Skeletal muscle cell (primary cell): ENCODE measurements around the gene CBLN3.

Experiments used
- DNase-seq: peaks from one replicate; pipeline ENCODE4 v3.0.0-alpha.2; 2010; ENCODE audit warnings: low read depth
- H3K4me3 ChIP-seq: 2 replicates; pipeline ENCODE4 v1.5.1; 2011; ENCODE audit warnings: low read depth, mild to moderate bottlenecking, control low read depth, low read length, moderate library complexity

The CBLN3 gene

GRCh38 chr14:24409956-24410355 is 19.5 kb downstream of the CBLN3 start:
- no peak overlapping the region for H3K4me3 ChIP-seq
- no peak for DNase-seq

GRCh38 chr14:24409192-24409591 is 20.3 kb downstream of the CBLN3 start:
- no peak overlapping the region for H3K4me3 ChIP-seq
- DNase-seq = no peak

- no peak overlapping the region for H3K4me3 ChIP-seq
- DNase-seq = no peak
Measured at GRCh38 chr14:24408764-24409163, 20.7 kb downstream of the CBLN3 start.

- H3K4me3 ChIP-seq = no peak overlapping the region
- DNase-seq = no peak
Measured at GRCh38 chr14:24407608-24408325, 21.7 kb downstream of the CBLN3 start.

GRCh38 chr14:24406416-24406815 is 23.1 kb downstream of the CBLN3 start:
- H3K4me3 ChIP-seq = no peak overlapping the region
- no peak for DNase-seq

GRCh38 chr14:24404814-24405213 is 24.7 kb downstream of the CBLN3 start:
- DNase-seq = no peak
- no peak overlapping the region for H3K4me3 ChIP-seq

- H3K4me3 ChIP-seq = no peak overlapping the region
- DNase-seq = no peak
Measured at GRCh38 chr14:24403294-24403998, 26.0 kb downstream of the CBLN3 start.

- no peak for DNase-seq
- H3K4me3 ChIP-seq = no peak overlapping the region
Measured at GRCh38 chr14:24401810-24402702, 27.4 kb downstream of the CBLN3 start.

GRCh38 chr14:24399999-24400718 is 29.3 kb downstream of the CBLN3 start:
- H3K4me3 ChIP-seq = peak overlapping the region; percentile 61

GRCh38 chr14:24399447-24399822 is 30.0 kb downstream of the CBLN3 start:
- DNase-seq = no peak
- peak overlapping the region; percentile 61 for H3K4me3 ChIP-seq

More at GRCh38 chr14:24399999-24400718, 29.3 kb downstream of the CBLN3 start:
- DNase-seq = no peak

GRCh38 chr14:24398653-24399446 is 30.6 kb downstream of the CBLN3 start, which contains the start of gene NYNRIN:
TSS of gene NYNRIN (plus strand) at chr14:24399003. CDS start at chr14:24399247, 244 bp downstream.
- H3K4me3 ChIP-seq = peak within 1 kb of the TSS; percentile 61
- DNase-seq = no peak

GRCh38 chr14:24398293-24398652 is 31.2 kb downstream of the CBLN3 start:
- no peak for DNase-seq
- peak overlapping the region; percentile 61 for H3K4me3 ChIP-seq

GRCh38 chr14:24397639-24398292 is 31.7 kb downstream of the CBLN3 start:
- DNase-seq = no peak

GRCh38 chr14:24395609-24396582 is 33.6 kb downstream of the CBLN3 start:
- H3K4me3 ChIP-seq = no peak overlapping the region
- DNase-seq = no peak

More at GRCh38 chr14:24397639-24398292, 31.7 kb downstream of the CBLN3 start:
- H3K4me3 ChIP-seq = no peak overlapping the region

- no peak for DNase-seq
- no peak overlapping the region for H3K4me3 ChIP-seq
Measured at GRCh38 chr14:24394275-24394674, 35.2 kb downstream of the CBLN3 start.

GRCh38 chr14:24392325-24393091 is 37.0 kb downstream of the CBLN3 start:
- H3K4me3 ChIP-seq = no peak overlapping the region
- DNase-seq = peak; percentile 30
